ENCODE results near the gene FBXO47. TPM values are rescaled to one million over a fixed set of nuclear protein-coding genes. Genes with fewer than 3 reads are reported as not detected.
"Not testable (repeated sequence)": the region's sequence is repeated elsewhere in the genome, so short reads cannot be mapped to it uniquely, and the experiment has no call there.

The FBXO47 gene
- total and polyA plus RNA-seq, 2 of the 13 experiments (the other 11 are each of a cell fraction or from before 2014, with no cell fraction given) = not detected

GRCh38 chr17:38912221-38912813 lies 54.9 kb downstream of the FBXO47 start:
- TF ChIP-seq ZNF687 (CRISPR knock-in tag; IDR thresholded peaks at IDR 0.05) (peak; percentile 8; the same call in 1 of the 2 replicates), MAZ (IDR thresholded peaks at IDR 0.05; ENCODE audit: borderline replicate concordance, low read depth, low read length) (no peak), MAZ (CRISPR knock-in tag; IDR thresholded peaks at IDR 0.05; ENCODE audit: low read depth) (no peak), ZUFSP (CRISPR knock-in tag; IDR thresholded peaks at IDR 0.05; ENCODE audit: borderline replicate concordance) (no peak), AGO2 (optimal IDR thresholded peaks at IDR 0.05; ENCODE audit: low read depth, low read length) (peak; percentile 43)
- H3K4me3 ChIP-seq (replicated peaks in 1 of 3; ENCODE audit: insufficient read depth in 1 of 3, low read depth in 2 of 3, low read length in 3 of 3) = no peak overlapping the region
- no peak overlapping the region for H3K27ac ChIP-seq (ENCODE audit: extremely low read length, insufficient read depth, low read length)
- no peak for FAIRE-seq
- 99% methylated on average over 12 of the region's 13 CpGs for WGBS (ENCODE audit: low lambda C conversion rate)
- in situ Hi-C loops (cut with HindIII; ENCODE audit: extremely low pct_ligation_motif_present, low pct_unique_long_range_greater_than_20kb) = no loop called here
- ChIA-PET CTCF (ENCODE audit: low intra/inter-chr PET ratio, low total read pairs) (no interaction called here), POLR2A (no interaction called here)
- intact Hi-C loops (cut with micrococcal nuclease; ENCODE audit: unreplicated experiment) = loop anchor here (10.0 kb wide), 1 partner anchor 242 kb away; the partner anchor contains the start of gene PLXDC1
- no peak overlapping the region for H2AFZ ChIP-seq (ENCODE audit: low read length)
- DNase-seq (ENCODE audit: low spot score) = no peak
- no peaks in the 10 kb centered on the region for H3K9me3 ChIP-seq (ENCODE audit: low read length)
- H3K9ac ChIP-seq (ENCODE audit: insufficient read depth, low read depth, low read length) = no peak overlapping the region
- BruUV-seq (replicated peaks) = no TSS peak
- peaks cover 40% of the 10 kb centered on the region for H3K4me1 ChIP-seq (ENCODE audit: insufficient read depth, low read length)
- no peak for ATAC-seq
- peaks cover 44 to 75% of the 10 kb centered on the region in 2 experiments; a peak in 4 of 5 replicates for H3K36me3 ChIP-seq (replicated peaks in 1 of 2; ENCODE audit: control insufficient read depth in 1 of 2, insufficient read depth in 2 of 2, low read length in 2 of 2)
- H3K27me3 ChIP-seq (ENCODE audit: control insufficient read depth in 1 of 2, insufficient read depth in 2 of 2, low read length in 2 of 2) = no peaks in the 10 kb centered on the region
- H3K4me2 ChIP-seq (ENCODE audit: low read depth, low read length) = no peak overlapping the region
- no peaks in the 10 kb centered on the region for H3K79me2 ChIP-seq (ENCODE audit: insufficient read depth, low read length)
- peaks cover 6% of the 10 kb centered on the region; the same call in 1 of the 2 replicates for H4K20me1 ChIP-seq (ENCODE audit: insufficient read depth, low read length)

GRCh38 chr17:38911731-38912081 lies 55.5 kb downstream of the FBXO47 start:
- H4K20me1 ChIP-seq (ENCODE audit: insufficient read depth, low read length); H3K9ac ChIP-seq (ENCODE audit: insufficient read depth, low read depth, low read length); H3K9me3 ChIP-seq (ENCODE audit: low read length); H2AFZ ChIP-seq (ENCODE audit: low read length); POLR2A ChIA-PET; H3K27me3 ChIP-seq (ENCODE audit: control insufficient read depth in 1 of 2, insufficient read depth in 2 of 2, low read length in 2 of 2); DNase-seq (ENCODE audit: low spot score); H3K79me2 ChIP-seq (ENCODE audit: insufficient read depth, low read length); FAIRE-seq; H3K27ac ChIP-seq (ENCODE audit: extremely low read length, insufficient read depth, low read length); CTCF ChIA-PET (ENCODE audit: low intra/inter-chr PET ratio, low total read pairs); BruUV-seq (replicated peaks); in situ Hi-C loops (cut with HindIII; ENCODE audit: extremely low pct_ligation_motif_present, low pct_unique_long_range_greater_than_20kb); H3K4me3 ChIP-seq (replicated peaks in 1 of 3; ENCODE audit: insufficient read depth in 1 of 3, low read depth in 2 of 3, low read length in 3 of 3); ATAC-seq; H3K4me2 ChIP-seq (ENCODE audit: low read depth, low read length): not testable (repeated sequence)
- peaks cover 45 to 73% of the 10 kb centered on the region in 2 experiments; a peak in 4 of 5 replicates for H3K36me3 ChIP-seq (replicated peaks in 1 of 2; ENCODE audit: control insufficient read depth in 1 of 2, insufficient read depth in 2 of 2, low read length in 2 of 2)
- H3K4me1 ChIP-seq (ENCODE audit: insufficient read depth, low read length) = peaks cover 36% of the 10 kb centered on the region
- intact Hi-C loops (cut with micrococcal nuclease; ENCODE audit: unreplicated experiment) = loop anchor here (10.0 kb wide), 1 partner anchor 243 kb away; the partner anchor contains the start of gene PLXDC1
- 97% methylated on average over 8 of the region's 8 CpGs for WGBS (ENCODE audit: low lambda C conversion rate)

All from HepG2 (cell line).